Activated CD8-positive, alpha-beta memory T cell treated with anti-CD3 and anti-CD28 coated beads, Interleukin-2, amount 50 U/mL, for 1 hour (primary cell): ENCODE measurements around the gene CDK5R2.
"Not testable (repeated sequence)": the region's sequence is repeated elsewhere in the genome, so short reads cannot be mapped to it uniquely, and the experiment has no call there.

Experiments
- DNase-seq: peaks from one replicate; pipeline ENCODE4 v3.0.0-alpha.2; 2020; ENCODE audit errors: extremely low read depth

Gene CDK5R2

GRCh38 chr2:218959141-218959731 is at the start of gene CDK5R2:
CDK5R2 (plus strand) TSS chr2:218959666; CDS start chr2:218959821, 155 bp downstream.
- DNase-seq, result no peak

- DNase-seq, result no peak
Observed at GRCh38 chr2:218910741-218911140, 48.7 kb upstream of the CDK5R2 start.

- no peak for DNase-seq
Observed at GRCh38 chr2:218920504-218920903, 39.0 kb upstream of the CDK5R2 start.

GRCh38 chr2:218924757-218925156 is 34.7 kb upstream of the CDK5R2 start:
- no peak for DNase-seq

GRCh38 chr2:218925434-218925833 is 34.0 kb upstream of the CDK5R2 start:
- no peak for DNase-seq

GRCh38 chr2:218927422-218927821 is 32.0 kb upstream of the CDK5R2 start:
- no peak for DNase-seq

- DNase-seq, result no peak
Observed at GRCh38 chr2:218927876-218928275, 31.6 kb upstream of the CDK5R2 start.

- DNase-seq, result not testable (repeated sequence)
Observed at GRCh38 chr2:218930488-218930887, 29.0 kb upstream of the CDK5R2 start.

GRCh38 chr2:218931751-218932150 is 27.7 kb upstream of the CDK5R2 start:
- DNase-seq, result not testable (repeated sequence)

- DNase-seq, result no peak
Observed at GRCh38 chr2:218944759-218945404, 14.6 kb upstream of the CDK5R2 start.

- no peak for DNase-seq
Observed at GRCh38 chr2:218946621-218947020, 12.8 kb upstream of the CDK5R2 start.

- no peak for DNase-seq
Observed at GRCh38 chr2:218952160-218952559, 7.3 kb upstream of the CDK5R2 start.

- no peak for DNase-seq
Observed at GRCh38 chr2:218953366-218953954, 6.0 kb upstream of the CDK5R2 start.

GRCh38 chr2:218954541-218955300 is 4.7 kb upstream of the CDK5R2 start:
- no peak for DNase-seq

- DNase-seq, result no peak
Observed at GRCh38 chr2:218956039-218956438, 3.4 kb upstream of the CDK5R2 start.

- DNase-seq, result no peak
Observed at GRCh38 chr2:218957671-218958070, 1.8 kb upstream of the CDK5R2 start.

GRCh38 chr2:218958276-218958675 is 1.2 kb upstream of the CDK5R2 start:
- no peak for DNase-seq

GRCh38 chr2:218959761-218960308 is 369 bp downstream of the CDK5R2 start:
- no peak for DNase-seq

- DNase-seq, result no peak
Observed at GRCh38 chr2:218960309-218961165, 1.1 kb downstream of the CDK5R2 start.

GRCh38 chr2:218961229-218961628 is 1.8 kb downstream of the CDK5R2 start:
- DNase-seq, result no peak
